Immature natural killer cell (primary cell): Measurements from ENCODE around the gene SLC49A3. TPM values are rescaled to one million over a fixed set of nuclear protein-coding genes. Genes with fewer than 3 reads are reported as not detected.
"Not testable (repeated sequence)": the region's sequence is repeated elsewhere in the genome, so short reads cannot be mapped to it uniquely, and the experiment has no call there.

Experiments
- DNase-seq, 3 donors: peaks; one replicate each; pipeline ENCODE4 v3.0.0; 2022; ENCODE audit warnings: mixed read lengths in 1 of 3
- H3K27ac Mint-ChIP-seq, 6 donors: one replicate each; pipeline ENCODE4 v1.8.0; 2020; ENCODE audit warnings: mixed read lengths in 6 of 6, mild to moderate bottlenecking in 5 of 6, inconsistent platforms in 4 of 6, moderate library complexity in 3 of 6
- H3K27me3 Mint-ChIP-seq, 3 donors: one replicate each; pipeline ENCODE4 v1.8.0; 2020 to 2021; ENCODE audit warnings: low read depth in 3 of 3, mild to moderate bottlenecking in 3 of 3, mixed read lengths in 3 of 3, moderate library complexity in 3 of 3, inconsistent platforms in 1 of 3
- H3K36me3 Mint-ChIP-seq, 3 donors: one replicate each; pipeline ENCODE4 v1.8.0; 2020; ENCODE audit warnings: mixed read lengths in 3 of 3, inconsistent platforms in 2 of 3, mild to moderate bottlenecking in 2 of 3
- H3K4me1 Mint-ChIP-seq, 2 donors: one replicate each; pipeline ENCODE4 v1.8.0; 2020; ENCODE audit warnings: inconsistent platforms in 2 of 2, mild to moderate bottlenecking in 2 of 2, mixed read lengths in 2 of 2, moderate library complexity in 1 of 2
- H3K4me3 Mint-ChIP-seq, 5 donors: one replicate each; pipeline ENCODE4 v1.8.0; 2020; ENCODE audit warnings: mild to moderate bottlenecking in 5 of 5, mixed read lengths in 5 of 5, inconsistent platforms in 3 of 5, moderate library complexity in 3 of 5
- H3K9me3 Mint-ChIP-seq, 6 donors: one replicate each; pipeline ENCODE4 v1.8.0; 2020; ENCODE audit warnings: mild to moderate bottlenecking in 6 of 6, mixed read lengths in 6 of 6, inconsistent platforms in 4 of 6, moderate library complexity in 3 of 6
- polyA plus RNA-seq, 3 donors: library from polyadenylated mRNA; unstranded; fragments of 300-500 nt; fragmentation: Illumina TruSeq; gene quantifications; one replicate each; pipeline ENCODE4 v1.2.3, GENCODE V29; 2021

The SLC49A3 gene
- polyA plus RNA-seq, 3 donors from 2014 or later = 3.8 to 7.1 (median 6.1) TPM

GRCh38 chr4:679104-679481, 9.9 kb downstream of the SLC49A3 start:
- H3K9me3 Mint-ChIP-seq = no peaks in the 10 kb centered on the region
- H3K4me3 Mint-ChIP-seq = no peak overlapping the region
- peaks cover 8 to 12% (median 11%) of the 10 kb centered on the region in 3 donors for H3K27me3 Mint-ChIP-seq
- H3K36me3 Mint-ChIP-seq = no peaks in the 10 kb centered on the region
- peak overlapping the region in 1 of 6 donors; percentile 7 for H3K27ac Mint-ChIP-seq
- peaks cover 9 to 16% of the 10 kb centered on the region in 2 donors for H3K4me1 Mint-ChIP-seq
- no peak for DNase-seq

GRCh38 chr4:678331-679103, 10.4 kb downstream of the SLC49A3 start:
- no peak for DNase-seq
- Mint-ChIP-seq H3K36me3 (no peaks in the 10 kb centered on the region), H3K9me3 (no peaks in the 10 kb centered on the region), H3K4me3 (no peak overlapping the region), H3K27ac (peak overlapping the region in 2 of 6 donors; percentile 40 to 70), H3K27me3 (peaks cover 9 to 13% (median 11%) of the 10 kb centered on the region in 3 donors), H3K4me1 (peaks cover 10 to 17% of the 10 kb centered on the region in 2 donors)

GRCh38 chr4:677431-678293, 11.3 kb downstream of the SLC49A3 start:
- peaks cover 0 to 4% (median 0%) of the 10 kb centered on the region in 3 donors for H3K36me3 Mint-ChIP-seq
- no peaks in the 10 kb centered on the region for H3K9me3 Mint-ChIP-seq
- peak overlapping the region in 3 of 6 donors; percentile 70 to 76 (median 73) for H3K27ac Mint-ChIP-seq
- H3K27me3 Mint-ChIP-seq = peaks cover 11 to 13% (median 12%) of the 10 kb centered on the region in 3 donors
- H3K4me3 Mint-ChIP-seq = peak overlapping the region in 1 of 5 donors; percentile 54
- H3K4me1 Mint-ChIP-seq = peaks cover 16 to 22% of the 10 kb centered on the region in 2 donors
- DNase-seq = no peak

- peak overlapping the region in 1 of 5 donors; percentile 44 for H3K4me3 Mint-ChIP-seq
- H3K4me1 Mint-ChIP-seq = peaks cover 16 to 24% of the 10 kb centered on the region in 2 donors
- DNase-seq = no peak
- peaks cover 0 to 4% (median 0%) of the 10 kb centered on the region in 3 donors for H3K36me3 Mint-ChIP-seq
- H3K27me3 Mint-ChIP-seq = peaks cover 9 to 13% (median 12%) of the 10 kb centered on the region in 3 donors
- H3K27ac Mint-ChIP-seq = no peak overlapping the region
- no peaks in the 10 kb centered on the region for H3K9me3 Mint-ChIP-seq
Measured at GRCh38 chr4:676871-677235, 12.1 kb downstream of the SLC49A3 start.

- DNase-seq = no peak
- Mint-ChIP-seq H3K9me3 (no peaks in the 10 kb centered on the region), H3K4me3 (peak overlapping the region in 3 of 5 donors; percentile 26 to 91 (median 58)), H3K27ac (peak overlapping the region in 2 of 6 donors; percentile 57 to 58), H3K4me1 (peaks cover 16 to 24% of the 10 kb centered on the region in 2 donors), H3K36me3 (peaks cover 0 to 4% (median 0%) of the 10 kb centered on the region in 3 donors), H3K27me3 (peaks cover 9 to 13% (median 12%) of the 10 kb centered on the region in 3 donors)
Measured at GRCh38 chr4:675980-676870, 12.7 kb downstream of the SLC49A3 start.

- Mint-ChIP-seq H3K36me3 (peaks cover 0 to 5% (median 4%) of the 10 kb centered on the region in 3 donors), H3K27me3 (peaks cover 4 to 10% (median 5%) of the 10 kb centered on the region in 3 donors), H3K4me1 (peaks cover 9 to 18% of the 10 kb centered on the region in 2 donors), H3K9me3 (no peaks in the 10 kb centered on the region), H3K27ac (peak overlapping the region in 3 of 6 donors; percentile 57 to 91 (median 61)), H3K4me3 (peak overlapping the region; percentile 32 to 91 (median 89))
- no peak for DNase-seq
Measured at GRCh38 chr4:675036-675882, 13.7 kb downstream of the SLC49A3 start.

GRCh38 chr4:674172-675035, 14.5 kb downstream of the SLC49A3 start, which contains the start of the genes ATP5ME and MYL5:
ATP5ME (minus strand) TSS chr4:674276; CDS start chr4:674247, 29 bp downstream.
MYL5 (plus strand) TSS chr4:674542; CDS start chr4:678027, 3,485 bp downstream.
- Mint-ChIP-seq H3K36me3 (peaks cover 0 to 5% (median 4%) of the 10 kb centered on the region in 3 donors), H3K9me3 (no peaks in the 10 kb centered on the region), H3K27me3 (peaks cover 4 to 11% (median 5%) of the 10 kb centered on the region in 3 donors), H3K4me1 (peaks cover 8 to 16% of the 10 kb centered on the region in 2 donors), H3K27ac (peak within 1 kb of the TSS; percentile 74 to 91 (median 84)), H3K4me3 (peak within 1 kb of the TSS; percentile 89 to 91 (median 89))
- DNase-seq = peak; percentile 98 to 99 (median 98)

GRCh38 chr4:673349-674091, 15.4 kb downstream of the SLC49A3 start:
- H3K4me1 Mint-ChIP-seq = peaks cover 8 to 16% of the 10 kb centered on the region in 2 donors
- peaks cover 4 to 11% (median 5%) of the 10 kb centered on the region in 3 donors for H3K27me3 Mint-ChIP-seq
- H3K27ac Mint-ChIP-seq = peak overlapping the region; percentile 66 to 86 (median 76)
- peaks cover 0 to 5% (median 4%) of the 10 kb centered on the region in 3 donors for H3K36me3 Mint-ChIP-seq
- DNase-seq = no peak
- H3K4me3 Mint-ChIP-seq = peak overlapping the region; percentile 73 to 89 (median 80)
- H3K9me3 Mint-ChIP-seq = no peaks in the 10 kb centered on the region

GRCh38 chr4:671769-672168, 17.2 kb downstream of the SLC49A3 start:
- peak overlapping the region in 2 of 5 donors; percentile 38 to 47 for H3K4me3 Mint-ChIP-seq
- peaks cover 4 to 9% (median 7%) of the 10 kb centered on the region in 3 donors for H3K27me3 Mint-ChIP-seq
- no peak for DNase-seq
- H3K9me3 Mint-ChIP-seq = no peaks in the 10 kb centered on the region
- peaks cover 8 to 14% of the 10 kb centered on the region in 2 donors for H3K4me1 Mint-ChIP-seq
- peak overlapping the region in 1 of 6 donors; percentile 12 for H3K27ac Mint-ChIP-seq
- peaks cover 0 to 5% (median 4%) of the 10 kb centered on the region in 3 donors for H3K36me3 Mint-ChIP-seq

GRCh38 chr4:669806-670559, 19.0 kb downstream of the SLC49A3 start:
- H3K4me1 Mint-ChIP-seq = peaks cover 8 to 10% of the 10 kb centered on the region in 2 donors
- not testable (repeated sequence) for H3K4me3 Mint-ChIP-seq, H3K27ac Mint-ChIP-seq, H3K27me3 Mint-ChIP-seq, DNase-seq, H3K36me3 Mint-ChIP-seq, H3K9me3 Mint-ChIP-seq
